HG03520 (cell line): ENCODE measurements around the gene F10.

Experiments
- ATAC-seq: cut with Tn5 transposase; IDR thresholded peaks from one replicate; pipeline ENCODE4 v1.9.1; 2021; ENCODE audit warnings: mild to moderate bottlenecking, moderate library complexity; ENCODE audit not compliant: unreplicated experiment

F10 gene

GRCh38 chr13:113115363-113116205 lies 7.0 kb upstream of the F10 start:
- ATAC-seq: no peak

- no peak for ATAC-seq
Measured at GRCh38 chr13:113116206-113116800, 6.3 kb upstream of the F10 start.

GRCh38 chr13:113116871-113117271 lies 5.7 kb upstream of the F10 start:
- ATAC-seq: no peak

GRCh38 chr13:113117335-113117872 lies 5.2 kb upstream of the F10 start:
- no peak for ATAC-seq

- no peak for ATAC-seq
Measured at GRCh38 chr13:113117911-113118260, 4.7 kb upstream of the F10 start.

- ATAC-seq: no peak
Measured at GRCh38 chr13:113118261-113119021, 4.2 kb upstream of the F10 start.

- no peak for ATAC-seq
Measured at GRCh38 chr13:113119166-113119821, 3.3 kb upstream of the F10 start.

- ATAC-seq: no peak
Measured at GRCh38 chr13:113119822-113120189, 2.8 kb upstream of the F10 start.

- no peak for ATAC-seq
Measured at GRCh38 chr13:113120300-113121182, 2.1 kb upstream of the F10 start.

GRCh38 chr13:113121183-113121927 lies 1.2 kb upstream of the F10 start:
- no peak for ATAC-seq

GRCh38 chr13:113121928-113122471 lies 599 bp upstream of the F10 start:
- no peak for ATAC-seq

GRCh38 chr13:113123226-113124201 lies 915 bp downstream of the F10 start:
- ATAC-seq: no peak

GRCh38 chr13:113124211-113124970 lies 1.8 kb downstream of the F10 start:
- ATAC-seq: no peak

- ATAC-seq: no peak
Measured at GRCh38 chr13:113125506-113126264, 3.1 kb downstream of the F10 start.

- ATAC-seq: no peak
Measured at GRCh38 chr13:113126265-113127150, 3.9 kb downstream of the F10 start.

GRCh38 chr13:113129480-113129879 lies 6.9 kb downstream of the F10 start:
- no peak for ATAC-seq
